Hematopoietic multipotent progenitor cell treated with erythropoietin and hydrocortisone succinate and interleukin-3 and kit ligand, for 15 days (in vitro differentiated cells): ENCODE measurements around the gene ABHD2.
"Not testable (repeated sequence)": the region's sequence is repeated elsewhere in the genome, so short reads cannot be mapped to it uniquely, and the experiment has no call there.

Experiments used
- DNase-seq: peaks from one replicate; pipeline ENCODE4 v3.0.0-alpha.2; 2015; ENCODE audit warnings: low spot score

Gene ABHD2

GRCh38 chr15:89139613-89140499, 51.6 kb downstream of the ABHD2 start:
- no peak for DNase-seq

- DNase-seq: no peak
Observed at GRCh38 chr15:89140595-89140994, 52.3 kb downstream of the ABHD2 start.

- not testable (repeated sequence) for DNase-seq
Observed at GRCh38 chr15:89141159-89141558, 52.9 kb downstream of the ABHD2 start.

- no peak for DNase-seq
Observed at GRCh38 chr15:89141885-89142284, 53.6 kb downstream of the ABHD2 start.

- DNase-seq: no peak
Observed at GRCh38 chr15:89142423-89142822, 54.2 kb downstream of the ABHD2 start.

- no peak for DNase-seq
Observed at GRCh38 chr15:89143503-89144162, 55.4 kb downstream of the ABHD2 start.

GRCh38 chr15:89144491-89144890, 56.2 kb downstream of the ABHD2 start:
- DNase-seq: no peak

GRCh38 chr15:89146366-89146765, 58.1 kb downstream of the ABHD2 start:
- no peak for DNase-seq

- DNase-seq: no peak
Observed at GRCh38 chr15:89148126-89148525, 59.9 kb downstream of the ABHD2 start.

GRCh38 chr15:89149501-89150101, 61.3 kb downstream of the ABHD2 start:
- DNase-seq: no peak

- no peak for DNase-seq
Observed at GRCh38 chr15:89150287-89150686, 62.0 kb downstream of the ABHD2 start.

- no peak for DNase-seq
Observed at GRCh38 chr15:89150762-89151664, 62.8 kb downstream of the ABHD2 start.

GRCh38 chr15:89155122-89155521, 66.9 kb downstream of the ABHD2 start:
- DNase-seq: no peak

- no peak for DNase-seq
Observed at GRCh38 chr15:89155656-89156055, 67.4 kb downstream of the ABHD2 start.

- DNase-seq: no peak
Observed at GRCh38 chr15:89157061-89157460, 68.8 kb downstream of the ABHD2 start.

- DNase-seq: no peak
Observed at GRCh38 chr15:89157918-89158564, 69.8 kb downstream of the ABHD2 start.

GRCh38 chr15:89161666-89162065, 73.4 kb downstream of the ABHD2 start:
- no peak for DNase-seq

GRCh38 chr15:89163271-89164055, 75.2 kb downstream of the ABHD2 start:
- DNase-seq: no peak

GRCh38 chr15:89164712-89165211, 76.5 kb downstream of the ABHD2 start:
- no peak for DNase-seq

GRCh38 chr15:89165677-89166076, 77.4 kb downstream of the ABHD2 start:
- DNase-seq: no peak
